HCT116 (cell line): ENCODE measurements around the gene GRB2.

Experiments
- CEBPB ChIP-seq: IDR thresholded peaks from 2 replicates; pipeline ENCODE4 v1.6.1; 2012; ENCODE audit warnings: low read depth
- POLR2AphosphoS5 ChIP-seq: IDR thresholded peaks from 2 replicates; pipeline ENCODE4 v1.6.1; 2011; ENCODE audit warnings: mild to moderate bottlenecking, low read depth, low read length, moderate library complexity
- SP1 ChIP-seq: IDR thresholded peaks from 2 replicates; pipeline ENCODE4 v1.6.1; 2012; ENCODE audit warnings: low read depth
- YY1 ChIP-seq: IDR thresholded peaks from 2 replicates; pipeline ENCODE4 v1.6.1; 2011; ENCODE audit warnings: low read length, low read depth, moderate library complexity, mild to moderate bottlenecking; ENCODE audit not compliant: insufficient replicate concordance; ENCODE audit errors: extremely low read depth
- TF ChIP-seq, protein P1 (sequence below): IDR thresholded peaks from 2 replicates; pipeline ENCODE4 v1.6.1; 2012
- TF ChIP-seq, protein P2 (sequence below), 3 experiments: fragments of 200-600 bp in 1 of 3; sonication (generic) in 1 of 3; IDR thresholded peaks in 2 of 3; conservative IDR thresholded peaks in 1 of 3; 2 replicates each; pipeline ENCODE4 v1.5.1; 2012 to 2017; ENCODE audit warnings: low read depth in 2 of 3, low read length in 2 of 3, antibody characterized with exemption in 1 of 3, borderline replicate concordance in 1 of 3, control low read depth in 1 of 3, mild to moderate bottlenecking in 1 of 3, mixed read lengths in 1 of 3, mixed run types in 1 of 3, moderate library complexity in 1 of 3; ENCODE audit not compliant: insufficient read depth in 1 of 3
- TF ChIP-seq, protein P3 (sequence below): IDR thresholded peaks from 2 replicates; pipeline ENCODE4 v1.6.1; 2012; ENCODE audit warnings: low read depth
- TF ChIP-seq, protein P4 (sequence below): IDR thresholded peaks from 2 replicates; pipeline ENCODE4 v1.6.1; 2012

- TF ChIP-seq, protein P1, sequence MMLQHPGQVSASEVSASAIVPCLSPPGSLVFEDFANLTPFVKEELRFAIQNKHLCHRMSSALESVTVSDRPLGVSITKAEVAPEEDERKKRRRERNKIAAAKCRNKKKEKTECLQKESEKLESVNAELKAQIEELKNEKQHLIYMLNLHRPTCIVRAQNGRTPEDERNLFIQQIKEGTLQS = no peak
- TF ChIP-seq, protein P2, sequence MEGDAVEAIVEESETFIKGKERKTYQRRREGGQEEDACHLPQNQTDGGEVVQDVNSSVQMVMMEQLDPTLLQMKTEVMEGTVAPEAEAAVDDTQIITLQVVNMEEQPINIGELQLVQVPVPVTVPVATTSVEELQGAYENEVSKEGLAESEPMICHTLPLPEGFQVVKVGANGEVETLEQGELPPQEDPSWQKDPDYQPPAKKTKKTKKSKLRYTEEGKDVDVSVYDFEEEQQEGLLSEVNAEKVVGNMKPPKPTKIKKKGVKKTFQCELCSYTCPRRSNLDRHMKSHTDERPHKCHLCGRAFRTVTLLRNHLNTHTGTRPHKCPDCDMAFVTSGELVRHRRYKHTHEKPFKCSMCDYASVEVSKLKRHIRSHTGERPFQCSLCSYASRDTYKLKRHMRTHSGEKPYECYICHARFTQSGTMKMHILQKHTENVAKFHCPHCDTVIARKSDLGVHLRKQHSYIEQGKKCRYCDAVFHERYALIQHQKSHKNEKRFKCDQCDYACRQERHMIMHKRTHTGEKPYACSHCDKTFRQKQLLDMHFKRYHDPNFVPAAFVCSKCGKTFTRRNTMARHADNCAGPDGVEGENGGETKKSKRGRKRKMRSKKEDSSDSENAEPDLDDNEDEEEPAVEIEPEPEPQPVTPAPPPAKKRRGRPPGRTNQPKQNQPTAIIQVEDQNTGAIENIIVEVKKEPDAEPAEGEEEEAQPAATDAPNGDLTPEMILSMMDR (IDR thresholded peaks at IDR 0.05 in 2 of 3, conservative IDR thresholded peaks at IDR 0.05 in 1 of 3; ENCODE audit: borderline replicate concordance in 1 of 3, insufficient read depth in 1 of 3, low read depth in 2 of 3, low read length in 2 of 3) = no peak
- TF ChIP-seq YY1 = no peak
- TF ChIP-seq, protein P3, sequence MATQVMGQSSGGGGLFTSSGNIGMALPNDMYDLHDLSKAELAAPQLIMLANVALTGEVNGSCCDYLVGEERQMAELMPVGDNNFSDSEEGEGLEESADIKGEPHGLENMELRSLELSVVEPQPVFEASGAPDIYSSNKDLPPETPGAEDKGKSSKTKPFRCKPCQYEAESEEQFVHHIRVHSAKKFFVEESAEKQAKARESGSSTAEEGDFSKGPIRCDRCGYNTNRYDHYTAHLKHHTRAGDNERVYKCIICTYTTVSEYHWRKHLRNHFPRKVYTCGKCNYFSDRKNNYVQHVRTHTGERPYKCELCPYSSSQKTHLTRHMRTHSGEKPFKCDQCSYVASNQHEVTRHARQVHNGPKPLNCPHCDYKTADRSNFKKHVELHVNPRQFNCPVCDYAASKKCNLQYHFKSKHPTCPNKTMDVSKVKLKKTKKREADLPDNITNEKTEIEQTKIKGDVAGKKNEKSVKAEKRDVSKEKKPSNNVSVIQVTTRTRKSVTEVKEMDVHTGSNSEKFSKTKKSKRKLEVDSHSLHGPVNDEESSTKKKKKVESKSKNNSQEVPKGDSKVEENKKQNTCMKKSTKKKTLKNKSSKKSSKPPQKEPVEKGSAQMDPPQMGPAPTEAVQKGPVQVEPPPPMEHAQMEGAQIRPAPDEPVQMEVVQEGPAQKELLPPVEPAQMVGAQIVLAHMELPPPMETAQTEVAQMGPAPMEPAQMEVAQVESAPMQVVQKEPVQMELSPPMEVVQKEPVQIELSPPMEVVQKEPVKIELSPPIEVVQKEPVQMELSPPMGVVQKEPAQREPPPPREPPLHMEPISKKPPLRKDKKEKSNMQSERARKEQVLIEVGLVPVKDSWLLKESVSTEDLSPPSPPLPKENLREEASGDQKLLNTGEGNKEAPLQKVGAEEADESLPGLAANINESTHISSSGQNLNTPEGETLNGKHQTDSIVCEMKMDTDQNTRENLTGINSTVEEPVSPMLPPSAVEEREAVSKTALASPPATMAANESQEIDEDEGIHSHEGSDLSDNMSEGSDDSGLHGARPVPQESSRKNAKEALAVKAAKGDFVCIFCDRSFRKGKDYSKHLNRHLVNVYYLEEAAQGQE = no peak
- TF ChIP-seq CEBPB = no peak
- TF ChIP-seq POLR2AphosphoS5 = no peak
- TF ChIP-seq SP1 = no peak
- TF ChIP-seq, protein P4, sequence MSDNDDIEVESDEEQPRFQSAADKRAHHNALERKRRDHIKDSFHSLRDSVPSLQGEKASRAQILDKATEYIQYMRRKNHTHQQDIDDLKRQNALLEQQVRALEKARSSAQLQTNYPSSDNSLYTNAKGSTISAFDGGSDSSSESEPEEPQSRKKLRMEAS = no peak
Measured at GRCh38 chr17:75406222-75406615, 741 bp upstream of the GRB2 start.
